K562 (cell line): ENCODE measurements around the gene SLC22A23. TPM values are rescaled to one million over a fixed set of nuclear protein-coding genes. Genes with fewer than 3 reads are reported as not detected.
A peak's percentile ranks its signal among the peaks of the same experiment; 100 is the strongest.

Experiments
- ARNT ChIP-seq, 2 experiments: fragments of 450-650 bp; IDR thresholded peaks; 2 replicates each; pipeline ENCODE4 v1.6.1; 2016; ENCODE audit warnings: mild to moderate bottlenecking in 1 of 2
- JUND ChIP-seq, 2 experiments: IDR thresholded peaks; 2 replicates in 1 of 2; 3 replicates in 1 of 2; pipeline ENCODE4 v1.6.1; 2011; ENCODE audit warnings: borderline replicate concordance in 2 of 2, low read depth in 2 of 2, low read length in 2 of 2, improper control_type of control experiment in 1 of 2, missing biosample characterization in 1 of 2, missing genetic modification characterization in 1 of 2, missing genetic modification reagents in 1 of 2
- MYBL2 ChIP-seq, 2 experiments: fragments of 450-650 bp in 1 of 2; sonication (generic) in 1 of 2; formaldehyde crosslinking in 1 of 2; IDR thresholded peaks; 2 replicates each; pipeline versions ENCODE4 v1.6.1 to v1.8.1; 2017 to 2022; ENCODE audit warnings: borderline replicate concordance in 1 of 2, inconsistent platforms in 1 of 2, low read depth in 1 of 2, mild to moderate bottlenecking in 1 of 2, missing genetic modification reagents in 1 of 2, moderate library complexity in 1 of 2
- NBN ChIP-seq: fragments of 450-650 bp; IDR thresholded peaks from 2 replicates; pipeline ENCODE4 v1.6.1; 2016; ENCODE audit warnings: low read depth, mild to moderate bottlenecking
- NCOA6 ChIP-seq: fragments of 450-650 bp; IDR thresholded peaks from 2 replicates; pipeline ENCODE4 v1.6.1; 2017; ENCODE audit warnings: mild to moderate bottlenecking
- NFE2L1 ChIP-seq: fragments of 450-650 bp; IDR thresholded peaks from 2 replicates; pipeline ENCODE4 v1.6.1; 2016; ENCODE audit warnings: missing genetic modification characterization, low read depth, mild to moderate bottlenecking, missing compliant biosample characterization, moderate library complexity, borderline replicate concordance
- NR4A1 ChIP-seq, 2 experiments: fragments of 250-450 bp in 1 of 2; fragments of 450-650 bp in 1 of 2; sonication (Bioruptor Pico) in 1 of 2; IDR thresholded peaks; 2 replicates each; pipeline versions ENCODE4 v1.4.0 to v1.6.1; 2016 to 2020; ENCODE audit warnings: mild to moderate bottlenecking in 2 of 2, missing compliant biosample characterization in 1 of 2, missing genetic modification characterization in 1 of 2, moderate library complexity in 1 of 2
- RB1 ChIP-seq: fragments of 450-650 bp; IDR thresholded peaks from 2 replicates; pipeline ENCODE4 v1.6.1; 2017; ENCODE audit warnings: low read depth, mild to moderate bottlenecking
- REST ChIP-seq, 2 experiments: fragments of 450-650 bp; formaldehyde crosslinking in 1 of 2; IDR thresholded peaks; 2 replicates each; pipeline versions ENCODE4 v1.4.0 to v1.6.1; 2014 to 2020; ENCODE audit warnings: mild to moderate bottlenecking in 2 of 2, borderline replicate concordance in 1 of 2, low read depth in 1 of 2
- SFPQ ChIP-seq: fragments of 200-400 bp; formaldehyde crosslinking; IDR thresholded peaks from 2 replicates; pipeline ENCODE4 v1.6.1; 2017; ENCODE audit warnings: mild to moderate bottlenecking, low read depth, low read length, moderate library complexity
- SRF ChIP-seq, 2 experiments: fragments of 250-450, 450-650 bp in 1 of 2; sonication (Bioruptor Pico) in 1 of 2; sonication (generic) in 1 of 2; formaldehyde crosslinking; IDR thresholded peaks; 2 replicates each; pipeline versions ENCODE4 v1.5.0 to v1.5.1; 2020 to 2022; ENCODE audit warnings: mild to moderate bottlenecking in 1 of 2, missing genetic modification reagents in 1 of 2
- ZNF143 ChIP-seq: sonication (generic); formaldehyde crosslinking; IDR thresholded peaks from 2 replicates; pipeline ENCODE4 v1.9.0; 2022; ENCODE audit warnings: mild to moderate bottlenecking, missing genetic modification reagents
- ZNF174 ChIP-seq: fragments of 250-450 bp; sonication (Bioruptor Pico); IDR thresholded peaks from 2 replicates; pipeline ENCODE4 v1.4.0; 2020; ENCODE audit warnings: mild to moderate bottlenecking
- ZNF23 ChIP-seq: fragments of 250-450 bp; sonication (Bioruptor Pico); IDR thresholded peaks from 2 replicates; pipeline ENCODE4 v1.4.0; 2020; ENCODE audit warnings: mild to moderate bottlenecking
- ZNF274 ChIP-seq: IDR thresholded peaks from 2 replicates; pipeline ENCODE4 v1.6.1; 2011; ENCODE audit warnings: low read depth, mild to moderate bottlenecking, low read length, moderate library complexity, borderline replicate concordance
- polyA plus RNA-seq, 8 experiments: library from polyadenylated mRNA; depleted of rRNA in 4 of 8; stranded (reverse) in 5 of 8; unstranded in 3 of 8; fragments of >200 nt; fragmentation: Nextera tagmentation in 2 of 8; fragmentation: Illumina TruSeq in 1 of 8; extraction: Ambion mirVana in 2 of 8; extraction: Trizol in 1 of 8; gene quantifications; 2 replicates each; pipeline versions ENCODE4 v1.2.1 to v1.2.3, GENCODE V29; 2011 to 2014; ENCODE audit warnings: inconsistent platforms in 1 of 8, missing spikeins in 1 of 8
- total RNA-seq, 7 experiments: library from RNA; depleted of rRNA in 6 of 7; stranded (reverse); fragments of >200 nt in 6 of 7; fragmentation: Illumina TruSeq in 2 of 7; extraction: Trizol in 2 of 7; gene quantifications; 2 replicates each; pipeline versions ENCODE4 v1.2.1 to v1.2.3, GENCODE V29; 2011 to 2021; ENCODE audit warnings: low replicate concordance in 1 of 7

SLC22A23 gene
- total and polyA plus RNA-seq, 9 of the 15 experiments (the other 6 are each of a cell fraction or from before 2014, with no cell fraction given) = 0.30 to 8.7 (median 2.5) TPM

GRCh38 chr6:3383525-3383924 is 73.3 kb downstream of the SLC22A23 start (continued):
- TF ChIP-seq SFPQ (no peak), ZNF143 (no peak), NR4A1 (CRISPR knock-in tag; IDR thresholded peaks at IDR 0.05) (no peak), NR4A1 (tag; IDR thresholded peaks at IDR 0.05) (no peak), MYBL2 (IDR thresholded peaks at IDR 0.05; ENCODE audit: low read depth) (no peak), MYBL2 (CRISPR knock-in tag; IDR thresholded peaks at IDR 0.05; ENCODE audit: borderline replicate concordance) (no peak), NFE2L1 (no peak), NCOA6 (no peak), ARNT (IDR thresholded peaks at IDR 0.05) (0 out of 4 replicates have a peak, but pooled peaks of 1 of the 2 experiments have one; percentile 22), REST (IDR thresholded peaks at IDR 0.05; ENCODE audit: borderline replicate concordance) (no peak; the same call in 1 of the 2 replicates), REST (CRISPR knock-in tag; IDR thresholded peaks at IDR 0.05; ENCODE audit: low read depth) (no peak), ZNF174 (no peak), RB1 (peak; percentile 76; the same call in 1 of the 2 replicates), ZNF23 (CRISPR knock-in tag) (no peak), JUND (IDR thresholded peaks at IDR 0.05; ENCODE audit: borderline replicate concordance, low read depth, low read length) (peak; percentile 90), JUND (tag; IDR thresholded peaks at IDR 0.05; ENCODE audit: borderline replicate concordance, low read depth, low read length) (peak; percentile 71; the same call in 1 of the 3 replicates), NBN (peak; percentile 88), ZNF274 (no peak), SRF (CRISPR knock-in tag; IDR thresholded peaks at IDR 0.05) (no peak)
